AG10803 (cell line): ENCODE data around the gene SLC6A18.

Source experiments
- DNase-seq: peaks from one replicate; pipeline ENCODE4 v3.0.0; 2010; ENCODE audit warnings: low read depth
- H3K4me3 ChIP-seq: 2 replicates; pipeline ENCODE4 v1.5.1; 2011; ENCODE audit warnings: mild to moderate bottlenecking, low read length, control low read depth
- CTCF ChIP-seq: conservative IDR thresholded peaks from 2 replicates; pipeline ENCODE4 v1.5.1; 2011; ENCODE audit warnings: mild to moderate bottlenecking, low read length, control low read depth, inconsistent platforms

SLC6A18 gene, protein sequence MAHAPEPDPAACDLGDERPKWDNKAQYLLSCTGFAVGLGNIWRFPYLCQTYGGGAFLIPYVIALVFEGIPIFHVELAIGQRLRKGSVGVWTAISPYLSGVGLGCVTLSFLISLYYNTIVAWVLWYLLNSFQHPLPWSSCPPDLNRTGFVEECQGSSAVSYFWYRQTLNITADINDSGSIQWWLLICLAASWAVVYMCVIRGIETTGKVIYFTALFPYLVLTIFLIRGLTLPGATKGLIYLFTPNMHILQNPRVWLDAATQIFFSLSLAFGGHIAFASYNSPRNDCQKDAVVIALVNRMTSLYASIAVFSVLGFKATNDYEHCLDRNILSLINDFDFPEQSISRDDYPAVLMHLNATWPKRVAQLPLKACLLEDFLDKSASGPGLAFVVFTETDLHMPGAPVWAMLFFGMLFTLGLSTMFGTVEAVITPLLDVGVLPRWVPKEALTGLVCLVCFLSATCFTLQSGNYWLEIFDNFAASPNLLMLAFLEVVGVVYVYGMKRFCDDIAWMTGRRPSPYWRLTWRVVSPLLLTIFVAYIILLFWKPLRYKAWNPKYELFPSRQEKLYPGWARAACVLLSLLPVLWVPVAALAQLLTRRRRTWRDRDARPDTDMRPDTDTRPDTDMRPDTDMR

DNA sequence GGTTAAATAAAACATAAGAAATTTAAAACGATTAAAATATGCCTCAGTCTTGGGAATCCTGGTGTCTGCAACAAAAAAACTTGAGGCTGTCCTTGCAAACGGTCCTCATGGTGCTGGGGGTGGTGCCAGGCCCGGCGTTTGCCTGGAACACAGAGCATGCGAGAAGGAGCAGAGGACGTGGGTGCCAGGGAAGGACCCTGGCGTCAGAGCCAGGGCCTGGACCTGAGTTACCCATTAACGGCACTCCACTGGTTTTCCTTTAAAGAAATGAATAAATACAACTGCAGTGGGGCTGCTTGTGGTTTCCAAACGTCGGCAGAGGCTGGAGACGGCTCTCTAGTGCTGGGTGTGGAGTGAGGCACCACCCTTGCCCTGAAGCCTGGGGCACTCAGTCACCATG is at the start of gene SLC6A18:
Gene SLC6A18 (plus strand): TSS at position 301 of the 400 bp plus-strand sequence. CDS start 97 bp downstream, at position 398.
- no peak for TF ChIP-seq CTCF
- DNase-seq = no peak
- H3K4me3 ChIP-seq = no peak within 1 kb of the TSS

DNA sequence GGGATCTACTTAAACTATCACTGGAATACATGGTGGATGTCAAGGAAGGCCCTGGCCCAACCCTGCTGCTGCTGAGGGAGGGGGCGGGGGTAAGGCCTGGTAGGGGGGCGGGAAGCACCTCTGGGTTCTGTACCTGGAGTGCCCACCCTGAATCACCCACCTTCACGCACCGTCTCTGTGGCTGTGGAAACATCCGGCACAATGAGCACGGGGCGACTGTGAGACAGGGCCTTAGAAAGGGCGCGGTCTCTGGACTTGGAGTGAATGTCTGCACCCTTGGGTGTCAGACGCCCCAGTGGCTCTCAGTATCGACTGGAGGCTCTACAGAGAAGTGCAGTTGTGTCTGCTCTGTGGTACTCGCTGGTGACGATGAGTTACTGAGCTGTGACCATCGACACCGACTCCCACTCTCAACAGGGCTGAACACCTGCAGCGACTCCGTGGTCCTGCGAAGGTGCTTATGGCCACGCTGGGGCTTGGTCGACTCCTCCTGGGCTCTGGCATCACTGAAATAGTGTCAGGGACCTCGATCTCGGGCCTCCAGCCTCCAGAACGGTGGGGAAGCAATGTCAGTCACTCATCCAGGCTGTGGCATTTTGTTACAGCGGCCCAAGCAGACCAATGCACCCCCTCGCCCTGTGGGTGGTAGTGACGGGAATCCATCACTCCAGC is 49.2 kb upstream of the SLC6A18 start:
- TF ChIP-seq CTCF = no peak
- H3K4me3 ChIP-seq = no peak overlapping the region
- DNase-seq = no peak

DNA sequence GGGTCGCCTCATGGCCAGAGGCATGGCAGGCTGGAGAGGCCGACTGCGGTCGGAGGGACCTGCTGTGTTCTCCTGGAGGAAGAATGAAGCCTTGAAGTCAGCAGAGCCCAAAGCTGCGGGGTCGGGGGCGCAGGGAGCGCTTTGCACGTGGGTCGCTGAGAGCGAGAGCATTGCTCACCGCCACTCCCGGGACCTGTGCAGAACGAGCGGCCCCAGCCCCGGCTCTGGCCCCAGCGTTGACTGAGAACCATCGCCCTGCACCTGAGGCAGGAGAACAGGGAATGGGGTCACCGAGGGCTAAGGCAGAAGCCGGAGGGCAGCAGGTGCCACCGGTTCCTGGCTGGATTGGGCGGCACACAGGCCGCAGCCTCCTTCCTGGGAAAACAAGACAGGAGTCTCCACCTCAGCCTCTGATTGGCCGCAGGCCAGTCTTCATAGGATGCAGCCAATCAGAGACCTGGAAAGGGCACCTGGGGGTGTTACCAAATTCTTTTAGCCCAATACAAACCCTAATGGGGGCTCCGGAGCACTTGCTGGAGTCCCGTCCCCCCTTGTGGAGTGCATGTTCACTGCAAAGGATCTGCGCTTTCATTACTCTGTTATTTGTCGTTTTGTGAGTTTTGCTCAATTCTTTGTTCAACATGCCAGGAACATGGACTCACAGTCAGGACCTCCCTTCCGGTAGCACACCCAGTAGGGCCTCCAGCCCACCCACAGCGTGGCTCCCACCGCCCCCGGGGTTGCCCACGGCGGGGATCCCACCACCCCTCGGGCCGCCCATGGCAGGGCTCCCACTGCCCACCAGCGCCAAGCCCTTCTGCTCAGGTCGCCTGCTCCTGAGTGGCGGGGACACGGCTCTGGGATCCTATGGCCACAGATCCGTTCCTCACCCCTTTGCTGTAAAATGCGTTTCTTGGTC is 48.4 kb upstream of the SLC6A18 start:
- no peak for TF ChIP-seq CTCF
- no peak overlapping the region for H3K4me3 ChIP-seq
- DNase-seq = no peak

DNA sequence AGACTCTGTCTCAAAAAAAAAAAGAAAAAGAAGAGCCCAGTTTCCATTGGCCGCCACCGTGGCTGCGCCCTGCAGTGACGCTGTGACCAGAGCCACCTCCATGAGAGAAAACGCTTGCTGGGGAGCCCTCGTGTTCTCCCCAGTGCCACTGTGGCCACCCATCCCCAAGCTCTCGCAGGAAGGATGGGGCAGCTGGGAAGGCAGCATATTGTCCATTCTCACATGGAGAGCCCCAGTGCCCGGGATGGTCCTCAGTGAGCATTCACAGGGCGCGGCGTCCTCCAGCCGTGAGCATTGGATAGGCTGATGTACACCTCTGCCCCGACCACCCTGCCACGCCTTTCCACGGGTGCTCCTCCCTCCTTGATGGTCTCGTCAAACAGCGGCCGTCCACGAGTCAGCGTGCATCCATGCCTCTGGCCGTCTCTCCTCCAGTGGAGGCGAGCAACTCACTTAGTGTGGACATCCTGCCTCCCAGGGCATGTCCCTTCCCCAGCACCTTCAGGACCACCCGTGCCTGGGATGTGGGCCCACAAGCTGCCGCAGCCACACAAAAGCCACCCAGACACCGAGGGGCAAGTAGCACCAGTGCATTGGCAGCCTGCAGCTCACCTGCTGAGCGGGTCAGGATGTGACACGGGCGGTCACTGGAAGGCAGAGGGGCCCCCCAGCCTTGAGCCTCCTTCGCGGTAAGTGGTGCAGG is 47.2 kb upstream of the SLC6A18 start:
- no peak for DNase-seq
- H3K4me3 ChIP-seq = no peak overlapping the region
- no peak for TF ChIP-seq CTCF

- no peak for DNase-seq
- no peak overlapping the region for H3K4me3 ChIP-seq
- no peak for TF ChIP-seq CTCF
These were observed 46.4 kb upstream of the SLC6A18 start for GRCh38 chr5:1178529-1179382.

DNA sequence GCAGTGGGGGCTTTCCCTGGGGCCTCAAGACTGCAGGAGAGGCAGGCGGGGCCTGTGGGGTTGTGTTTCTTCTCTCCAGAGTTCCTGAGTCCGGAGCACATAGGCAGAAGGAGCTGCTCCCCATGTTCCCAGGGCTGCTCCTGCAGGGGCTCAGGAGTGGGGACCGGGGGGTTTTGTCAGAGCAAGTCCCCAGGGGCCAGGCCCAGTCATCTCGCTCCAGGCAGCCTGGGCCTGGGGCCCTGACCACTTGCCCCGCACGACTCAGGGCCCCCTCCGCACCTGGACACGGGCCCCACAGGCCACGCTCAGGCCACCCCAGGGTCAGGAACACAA is 45.8 kb upstream of the SLC6A18 start:
- DNase-seq = no peak
- no peak overlapping the region for H3K4me3 ChIP-seq
- TF ChIP-seq CTCF = no peak
